K562 (cell line): ENCODE results near the gene IGF2BP1. TPM values are rescaled to one million over a fixed set of nuclear protein-coding genes. Genes with fewer than 3 reads are reported as not detected.
"Not testable (repeated sequence)": the region's sequence is repeated elsewhere in the genome, so short reads cannot be mapped to it uniquely, and the experiment has no call there.

Experiments
- ATAC-seq: fragments of 200-7000 bp; cut with Tn5 transposase; 3 replicates; pipeline ENCODE4 v1.9.1; 2020; ENCODE audit warnings: moderate library complexity
- BruUV-seq: library from RNA; stranded (reverse); fragments of 400-500 nt; replicated peaks from 2 replicates; lab custom pipeline; 2021; lab: Mats Ljungman, UMichigan
- CTCF ChIA-PET: fragments of 300-600 bp; formaldehyde crosslinking; extraction: SDS; loops from one replicate; lab custom pipeline; 2021; ENCODE audit warnings: low intra/inter-chr PET ratio; lab: Yijun Ruan, JAX
- POLR2A ChIA-PET: fragments of 300-600, 350-650 bp; sonication (Branson Sonifier 250); formaldehyde crosslinking; extraction: SDS; loops from one replicate; lab custom pipeline; 2021; ENCODE audit warnings: antibody characterized with exemption, inconsistent platforms; lab: Yijun Ruan, JAX
- DNase-seq, 4 experiments: peaks; one replicate each; pipeline versions ENCODE4 v3.0.0 to v3.0.0-alpha.2; 2011 to 2018; ENCODE audit warnings: low spot score in 3 of 4, mixed read lengths in 3 of 4; ENCODE audit errors: extremely low read depth in 1 of 4
- FAIRE-seq: peaks from 2 replicates; lab custom pipeline; 2011; peaks lifted over from hg19 to GRCh38; lab: Jason Lieb, UNC
- H2AFZ ChIP-seq: 2 replicates; pipeline ENCODE4 v1.6.0; 2011; ENCODE audit warnings: low read depth, low read length, control low read depth, inconsistent platforms
- H3K27ac ChIP-seq: fragments of 200-600 bp; 3 replicates; pipeline ENCODE4 v1.8.0; 2011; ENCODE audit warnings: low read depth, mild to moderate bottlenecking, control low read depth, inconsistent platforms, low read length, moderate library complexity, mixed read lengths; ENCODE audit errors: extremely low read depth
- H3K27me3 ChIP-seq, 2 experiments: fragments of 300-600 bp in 1 of 2; 2 replicates in 1 of 2; 3 replicates in 1 of 2; pipeline versions ENCODE4 v1.6.0 to v1.8.0; 2011; ENCODE audit warnings: inconsistent platforms in 2 of 2, low read length in 2 of 2, mild to moderate bottlenecking in 1 of 2, mixed read lengths in 1 of 2, moderate library complexity in 1 of 2; ENCODE audit not compliant: control insufficient read depth in 2 of 2, insufficient read depth in 2 of 2
- H3K36me3 ChIP-seq: fragments of 300-600 bp; 3 replicates; pipeline ENCODE4 v1.8.0; 2011; ENCODE audit warnings: mild to moderate bottlenecking, low read length, inconsistent platforms; ENCODE audit not compliant: control insufficient read depth, insufficient read depth
- H3K4me1 ChIP-seq, 2 experiments: fragments of 200-600 bp in 1 of 2; replicated peaks in 1 of 2; 2 replicates in 1 of 2; 3 replicates in 1 of 2; pipeline versions ENCODE4 v1.5.1 to v1.8.0; 2011; ENCODE audit warnings: inconsistent platforms in 2 of 2, low read length in 2 of 2, mild to moderate bottlenecking in 1 of 2, mixed read lengths in 1 of 2, moderate library complexity in 1 of 2; ENCODE audit not compliant: control insufficient read depth in 2 of 2, insufficient read depth in 2 of 2
- H3K4me2 ChIP-seq: 2 replicates; pipeline ENCODE4 v1.6.1; 2011; ENCODE audit warnings: low read length, control low read depth, inconsistent platforms, mixed read lengths; ENCODE audit not compliant: insufficient read depth
- H3K4me3 ChIP-seq: fragments of 200-600 bp; sonication (generic), shearing (Covaris generic); 2 replicates; pipeline ENCODE4 v1.5.1; 2016; ENCODE audit warnings: control low read depth, inconsistent platforms
- H3K79me2 ChIP-seq: fragments of 200-600 bp; 3 replicates; pipeline ENCODE4 v1.8.0; 2011; ENCODE audit warnings: low read length, inconsistent platforms; ENCODE audit not compliant: control insufficient read depth, insufficient read depth
- H3K9ac ChIP-seq, 2 experiments: 2 replicates each; pipeline versions ENCODE4 v1.6.0 to v1.6.1; 2011; ENCODE audit warnings: low read depth in 2 of 2, low read length in 2 of 2, control low read depth in 1 of 2, inconsistent platforms in 1 of 2, mild to moderate bottlenecking in 1 of 2, mixed read lengths in 1 of 2; ENCODE audit not compliant: insufficient read depth in 1 of 2
- H3K9me1 ChIP-seq: one replicate; pipeline ENCODE4 v1.6.0; 2011; ENCODE audit warnings: inconsistent platforms, mild to moderate bottlenecking, low read length, moderate library complexity; ENCODE audit not compliant: control insufficient read depth, insufficient read depth
- H3K9me3 ChIP-seq: replicated peaks from 2 replicates; pipeline ENCODE4 v1.5.1; 2011; ENCODE audit warnings: low read depth, low read length, inconsistent platforms; ENCODE audit not compliant: control insufficient read depth, insufficient read depth
- H4K20me1 ChIP-seq: replicated peaks from 2 replicates; pipeline ENCODE4 v1.6.1; 2011; ENCODE audit warnings: low read length, inconsistent platforms, mixed read lengths; ENCODE audit not compliant: control insufficient read depth, insufficient read depth
- KDM1A ChIP-seq, 2 experiments: fragments of 450-650 bp; IDR thresholded peaks; 2 replicates each; pipeline ENCODE4 v1.6.1; 2016; ENCODE audit warnings: mild to moderate bottlenecking in 2 of 2
- PHB ChIP-seq: fragments of 250-450 bp; sonication (Bioruptor Pico); IDR thresholded peaks from 2 replicates; pipeline ENCODE4 v1.5.0; 2021
- WGBS: fragments of 100-300 bp; shearing (Covaris generic); methylation state at CpG from one replicate; pipeline ENCODE4 v1.1.6; 2016; ENCODE audit warnings: low coverage, mixed read lengths; ENCODE audit not compliant: insufficient coverage; ENCODE audit errors: missing lambda C conversion rate; 5-methylcytosine and 5-hydroxymethylcytosine counted together
- in situ Hi-C: fragments of 300-500 bp; cut with MboI; formaldehyde crosslinking; loops from 4 replicates; pipeline ENCODE4 v1.15.0; 2018; ENCODE audit warnings: inconsistent platforms, mixed read lengths
- intact Hi-C: fragments of 100-400 bp; cut with micrococcal nuclease; formaldehyde crosslinking; loops from 2 replicates; pipeline ENCODE4 v1.14.2; 2022
- polyA plus RNA-seq, 8 experiments: library from polyadenylated mRNA; depleted of rRNA in 4 of 8; stranded (reverse) in 5 of 8; unstranded in 3 of 8; fragments of >200 nt; fragmentation: Nextera tagmentation in 2 of 8; fragmentation: Illumina TruSeq in 1 of 8; extraction: Ambion mirVana in 2 of 8; extraction: Trizol in 1 of 8; gene quantifications; 2 replicates each; pipeline versions ENCODE4 v1.2.1 to v1.2.3, GENCODE V29; 2011 to 2014; ENCODE audit warnings: inconsistent platforms in 1 of 8, missing spikeins in 1 of 8
- total RNA-seq, 7 experiments: library from RNA; depleted of rRNA in 6 of 7; stranded (reverse); fragments of >200 nt in 6 of 7; fragmentation: Illumina TruSeq in 2 of 7; extraction: Trizol in 2 of 7; gene quantifications; 2 replicates each; pipeline versions ENCODE4 v1.2.1 to v1.2.3, GENCODE V29; 2011 to 2021; ENCODE audit warnings: low replicate concordance in 1 of 7

Gene IGF2BP1
- total and polyA plus RNA-seq, 9 of the 15 experiments (the other 6 are each of a cell fraction or from before 2014, with no cell fraction given), result 13.0 to 318 (median 53.6) TPM

- no peak overlapping the region for H3K27ac ChIP-seq
- H3K9me3 ChIP-seq, result no peaks in the 10 kb centered on the region
- intact Hi-C loops, result loop anchor here (10.0 kb wide), 1 partner anchor 130 kb away; the partner anchor contains the start of gene ATP5MC1
- BruUV-seq, result no TSS peak
- in situ Hi-C loops, result no loop called here
- peaks cover 16% of the 10 kb centered on the region for H4K20me1 ChIP-seq
- 49% methylated on average over 3 of the region's 3 CpGs for WGBS
- peaks cover 68% of the 10 kb centered on the region for H3K79me2 ChIP-seq
- H3K36me3 ChIP-seq, result peaks cover 93% of the 10 kb centered on the region
- no peak for ATAC-seq
- no peaks in the 10 kb centered on the region for H3K9me1 ChIP-seq
- H3K9ac ChIP-seq, result no peak overlapping the region
- peaks cover 4 to 15% of the 10 kb centered on the region in 2 experiments; a peak in 4 of 5 replicates for H3K4me1 ChIP-seq
- H3K27me3 ChIP-seq, result no peaks in the 10 kb centered on the region
- no peak overlapping the region for H2AFZ ChIP-seq
- POLR2A ChIA-PET, result interaction anchor here (1.6 kb wide), 1 partner anchor 9 kb away, joined by 5 read pairs; no protein-coding TSS in a partner anchor
- H3K4me2 ChIP-seq, result no peak overlapping the region
- DNase-seq, result no peak
- no peak overlapping the region for H3K4me3 ChIP-seq
- TF ChIP-seq PHB (CRISPR knock-in tag), result no peak
- peak in 1 of 2 experiments; percentile 59; a peak in 3 of 4 replicates for TF ChIP-seq KDM1A (IDR thresholded peaks at IDR 0.05)
- TF ChIP-seq, all 486 proteins: peak for 1
- CTCF ChIA-PET, result no interaction called here
- FAIRE-seq, result no peak
These were observed 27.3 kb downstream of the IGF2BP1 start for GRCh38 chr17:49024523-49024922.

GRCh38 chr17:49026447-49026846 lies 29.3 kb downstream of the IGF2BP1 start:
- H4K20me1 ChIP-seq, result peaks cover 11% of the 10 kb centered on the region

More at GRCh38 chr17:49026447-49026846, 29.3 kb downstream of the IGF2BP1 start:
- H3K9me1 ChIP-seq, H2AFZ ChIP-seq, H3K4me3 ChIP-seq, CTCF ChIA-PET, H3K9me3 ChIP-seq, POLR2A ChIA-PET, DNase-seq, ATAC-seq, BruUV-seq, H3K27me3 ChIP-seq, H3K9ac ChIP-seq, H3K4me1 ChIP-seq, H3K4me2 ChIP-seq, FAIRE-seq, H3K27ac ChIP-seq: not testable (repeated sequence)
- WGBS, result 88% methylated on average over 4 of the region's 4 CpGs
- H3K79me2 ChIP-seq, result peaks cover 52% of the 10 kb centered on the region
- in situ Hi-C loops (loop anchor here (25.0 kb wide), 1 partner anchor 339 kb away; no protein-coding TSS in a partner anchor), intact Hi-C loops (loop anchor here (10.0 kb wide), 1 partner anchor 132 kb away; the partner anchor contains the start of gene ATP5MC1)
- H3K36me3 ChIP-seq, result peaks cover 96% of the 10 kb centered on the region
